GM10266 (cell line): ENCODE results near the gene DKK3.

Experiments used
- DNase-seq: peaks from one replicate; pipeline ENCODE4 v3.0.0; 2012; ENCODE audit errors: extremely low spot score
- TF ChIP-seq, protein P1 (sequence below): IDR thresholded peaks from 2 replicates; pipeline ENCODE4 v1.5.1; 2012; ENCODE audit warnings: mild to moderate bottlenecking, low read depth; ENCODE audit not compliant: control insufficient read depth, insufficient read depth; ENCODE audit errors: missing control alignments

Gene DKK3

DNA sequence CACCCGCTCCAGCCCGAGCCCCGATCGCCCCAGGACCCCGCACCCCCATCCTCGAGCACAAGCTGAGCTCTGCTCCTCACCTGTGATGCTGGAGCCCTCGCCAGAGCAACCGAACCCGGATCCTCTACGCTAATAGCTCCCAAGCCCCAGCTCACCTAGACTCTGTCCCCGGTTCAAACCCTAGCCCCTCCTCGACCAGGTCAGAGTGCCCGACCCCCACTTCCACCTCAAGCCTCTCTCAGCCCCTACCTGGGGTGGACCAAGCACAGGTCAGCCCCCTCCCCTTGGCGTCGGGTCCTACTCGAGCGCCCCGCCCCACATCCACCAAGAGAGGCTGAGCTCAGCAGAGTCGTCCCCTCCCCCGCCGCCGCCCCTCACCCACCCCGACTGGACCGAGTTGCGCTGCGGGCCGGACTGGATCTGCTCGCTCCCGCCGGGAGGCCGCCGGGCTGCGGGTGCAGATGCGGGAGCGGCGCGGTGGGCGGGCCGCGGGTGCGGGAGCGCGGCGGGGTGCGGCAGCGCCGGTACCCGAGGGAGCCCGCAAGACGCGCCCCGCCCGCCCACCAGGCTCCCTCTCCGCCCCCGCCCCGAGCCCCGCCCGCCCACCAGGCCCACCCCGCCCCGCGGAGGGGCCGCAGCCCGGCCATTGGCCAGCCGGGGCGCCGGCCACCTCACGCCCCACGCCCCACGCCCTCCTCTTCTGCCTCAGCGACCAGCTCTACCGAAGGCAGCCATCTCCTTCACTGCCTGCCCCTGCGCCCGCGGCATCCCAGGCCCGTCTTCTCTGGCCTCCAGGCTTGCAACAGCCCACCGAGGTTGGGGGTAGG, 577 bp upstream of the DKK3 start:
- DNase-seq: no peak
- TF ChIP-seq, protein P1, sequence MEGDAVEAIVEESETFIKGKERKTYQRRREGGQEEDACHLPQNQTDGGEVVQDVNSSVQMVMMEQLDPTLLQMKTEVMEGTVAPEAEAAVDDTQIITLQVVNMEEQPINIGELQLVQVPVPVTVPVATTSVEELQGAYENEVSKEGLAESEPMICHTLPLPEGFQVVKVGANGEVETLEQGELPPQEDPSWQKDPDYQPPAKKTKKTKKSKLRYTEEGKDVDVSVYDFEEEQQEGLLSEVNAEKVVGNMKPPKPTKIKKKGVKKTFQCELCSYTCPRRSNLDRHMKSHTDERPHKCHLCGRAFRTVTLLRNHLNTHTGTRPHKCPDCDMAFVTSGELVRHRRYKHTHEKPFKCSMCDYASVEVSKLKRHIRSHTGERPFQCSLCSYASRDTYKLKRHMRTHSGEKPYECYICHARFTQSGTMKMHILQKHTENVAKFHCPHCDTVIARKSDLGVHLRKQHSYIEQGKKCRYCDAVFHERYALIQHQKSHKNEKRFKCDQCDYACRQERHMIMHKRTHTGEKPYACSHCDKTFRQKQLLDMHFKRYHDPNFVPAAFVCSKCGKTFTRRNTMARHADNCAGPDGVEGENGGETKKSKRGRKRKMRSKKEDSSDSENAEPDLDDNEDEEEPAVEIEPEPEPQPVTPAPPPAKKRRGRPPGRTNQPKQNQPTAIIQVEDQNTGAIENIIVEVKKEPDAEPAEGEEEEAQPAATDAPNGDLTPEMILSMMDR: no peak

DNA sequence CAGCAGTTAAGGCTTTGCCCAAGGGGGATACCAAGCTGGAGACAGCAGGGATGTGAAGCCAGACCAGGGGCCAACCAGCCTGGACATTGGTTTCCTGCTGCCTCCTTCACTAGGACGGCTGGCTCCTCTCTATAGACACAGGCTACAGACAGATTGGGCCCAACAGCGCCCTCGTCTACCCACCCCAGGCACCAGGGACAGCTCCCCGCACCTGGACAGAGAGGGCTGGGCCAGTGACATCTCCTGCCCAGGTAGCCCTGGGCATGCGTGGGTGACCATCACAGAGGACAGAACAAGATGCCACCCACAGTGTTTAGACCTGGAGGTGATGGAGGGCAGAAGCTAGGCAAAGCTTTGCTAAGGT, 1.2 kb downstream of the DKK3 start:
- TF ChIP-seq, protein P1: no peak
- DNase-seq: no peak

DNA sequence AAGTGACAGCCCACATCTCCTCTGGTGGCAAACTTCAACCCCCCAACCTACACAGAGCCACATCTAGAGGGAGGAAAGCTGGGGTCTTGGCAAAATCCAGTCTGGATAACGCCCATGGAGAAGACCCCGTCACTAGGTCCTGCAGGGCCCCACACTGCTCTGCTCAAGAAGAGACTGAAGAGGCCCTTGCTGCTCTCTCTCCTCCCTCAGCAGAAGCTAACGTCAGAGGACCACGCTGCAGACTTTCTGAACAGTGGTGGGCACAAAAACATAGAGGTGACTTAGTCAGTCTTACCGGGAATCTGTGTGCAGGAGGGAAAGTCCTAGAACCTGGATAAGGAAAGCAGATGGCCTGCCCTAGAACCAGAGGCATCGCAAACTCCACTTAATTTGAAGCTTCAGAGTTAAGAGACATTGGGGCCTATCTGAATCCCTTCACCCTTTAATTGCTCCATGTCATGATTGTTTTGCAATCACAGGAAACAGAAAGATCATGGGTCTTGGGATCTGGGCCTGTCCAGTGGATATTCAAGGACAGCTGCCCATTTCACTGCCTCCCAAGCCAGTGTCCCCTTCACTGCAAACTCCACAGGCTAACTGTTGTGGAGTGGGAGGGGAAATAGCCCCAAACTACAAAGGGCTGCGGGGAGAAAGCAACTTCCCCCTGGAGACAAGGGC, 1.7 kb downstream of the DKK3 start:
- DNase-seq: no peak
- TF ChIP-seq, protein P1: no peak

DNA sequence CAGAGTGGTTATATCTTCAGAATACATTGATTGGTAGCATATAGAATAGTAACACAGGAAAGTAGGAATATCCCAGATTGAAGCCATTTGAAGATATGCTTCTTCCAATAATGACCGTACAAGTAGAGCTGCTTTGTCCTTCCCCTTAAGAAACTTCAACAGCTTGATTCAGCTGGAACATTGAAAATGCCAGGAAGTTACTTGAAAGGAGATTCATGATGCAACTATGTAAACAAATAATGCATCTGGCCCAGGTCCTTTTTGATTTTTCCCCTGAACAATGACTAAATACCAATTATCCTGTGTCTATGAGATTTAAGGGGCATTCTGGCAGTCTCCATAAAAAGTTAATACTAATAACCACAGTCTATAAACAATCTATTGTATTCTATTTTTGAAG, 3.0 kb downstream of the DKK3 start:
- TF ChIP-seq, protein P1: no peak
- no peak for DNase-seq

DNA sequence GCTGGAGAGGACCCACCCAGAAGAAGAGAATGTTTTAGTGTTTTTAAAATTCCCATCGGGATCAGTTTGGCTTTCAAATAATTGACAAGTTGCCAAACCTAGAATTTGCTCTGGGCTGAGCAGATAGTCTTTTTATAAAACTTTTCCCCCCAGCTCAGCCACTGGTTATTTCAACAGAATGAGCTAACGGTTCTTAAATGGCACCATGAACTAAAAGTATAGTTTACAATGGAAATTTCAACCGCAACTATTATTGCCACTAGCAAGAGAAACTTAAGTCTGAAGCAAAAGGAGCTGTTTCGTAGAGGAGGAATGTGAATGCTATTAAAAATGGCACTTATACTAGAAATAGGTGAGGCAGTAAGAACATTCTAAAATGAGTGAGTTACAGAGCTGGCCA, 3.4 kb downstream of the DKK3 start:
- DNase-seq: no peak
- TF ChIP-seq, protein P1: no peak

DNA sequence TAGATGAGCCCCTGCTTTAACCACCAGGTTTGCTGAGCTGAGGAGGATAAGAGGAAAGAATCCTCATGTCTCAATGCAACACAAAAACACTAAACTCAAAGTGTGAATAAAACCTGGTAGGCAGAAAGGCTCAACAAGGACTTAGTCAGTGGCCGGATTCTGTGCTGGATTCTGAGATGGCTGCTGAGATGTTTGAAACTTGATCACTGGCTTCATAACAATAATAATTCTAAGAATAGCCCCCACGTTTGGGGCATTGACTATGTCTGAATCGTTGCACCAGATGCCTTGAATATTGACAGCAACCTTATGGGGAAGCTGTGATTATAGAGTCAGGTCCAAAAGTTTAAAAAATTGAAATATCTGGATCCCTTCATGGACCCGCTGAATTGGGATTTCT, 4.6 kb downstream of the DKK3 start:
- TF ChIP-seq, protein P1: no peak
- DNase-seq: no peak

DNA sequence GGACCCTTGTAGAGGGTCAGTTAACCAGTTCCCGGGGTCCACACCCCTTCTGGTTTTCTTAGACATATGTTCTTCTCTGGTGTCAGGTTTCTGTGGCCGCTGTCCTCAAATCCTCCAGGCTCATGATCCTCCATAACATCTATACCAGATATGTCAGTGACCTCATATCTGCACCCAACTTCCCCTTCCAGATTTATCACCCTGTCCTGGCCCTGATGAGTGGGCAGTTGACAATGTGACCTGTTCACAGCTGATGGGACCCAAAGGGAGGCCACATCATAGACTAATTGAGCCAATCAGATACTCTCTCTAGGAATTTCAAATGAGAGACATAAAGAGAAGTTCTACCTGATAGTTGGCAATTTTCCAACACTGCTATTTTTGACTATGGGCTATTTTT, 5.1 kb downstream of the DKK3 start:
- TF ChIP-seq, protein P1: no peak
- no peak for DNase-seq
